Measurements from ENCODE around the gene HSFX1. TPM values are rescaled to one million over a fixed set of nuclear protein-coding genes. Genes with fewer than 3 reads are reported as not detected.
A peak's percentile ranks its signal among the peaks of the same experiment; 100 is the strongest.

Gene HSFX1
- total and polyA plus RNA-seq, 9 of the 15 experiments (the other 6 are each of a cell fraction or from before 2014, with no cell fraction given): 0.10 TPM; not detected in 8

GRCh38 chrX:149799095-149799714 lies 25.3 kb downstream of the HSFX1 start:
- no peaks in the 10 kb centered on the region for H4K20me1 ChIP-seq (replicated peaks; ENCODE audit: control insufficient read depth, insufficient read depth, low read length)
- no TSS peak for BruUV-seq (replicated peaks)
- DNase-seq (ENCODE audit: extremely low read depth in 1 of 4, low spot score in 3 of 4) (no peak), FAIRE-seq (no peak), ATAC-seq (no peak)
- H3K9me3 ChIP-seq (replicated peaks; ENCODE audit: control insufficient read depth, insufficient read depth, low read depth, low read length): no peaks in the 10 kb centered on the region
- no peaks in the 10 kb centered on the region for H3K79me2 ChIP-seq (ENCODE audit: control insufficient read depth, insufficient read depth, low read length)
- no peak overlapping the region for H3K4me3 ChIP-seq
- in situ Hi-C loops (cut with MboI): no loop called here
- no peaks in the 10 kb centered on the region for H3K36me3 ChIP-seq (ENCODE audit: control insufficient read depth, insufficient read depth, low read length)
- intact Hi-C loops (cut with micrococcal nuclease): no loop called here
- TF ChIP-seq HES1 (IDR thresholded peaks at IDR 0.05; ENCODE audit: low read depth) (no peak), RHOXF2B (CRISPR knock-in tag; conservative IDR thresholded peaks at IDR 0.05) (no peak), TRIM24 (IDR thresholded peaks at IDR 0.05) (0 out of 4 replicates have a peak, but pooled peaks of 1 of the 2 experiments have one; percentile 18), HINFP (tag; conservative IDR thresholded peaks at IDR 0.05; ENCODE audit: low read depth) (no peak), ZBTB40 (IDR thresholded peaks at IDR 0.05) (no peak), ZBTB40 (CRISPR knock-in tag; IDR thresholded peaks at IDR 0.05) (no peak), ZNF23 (CRISPR knock-in tag; IDR thresholded peaks at IDR 0.05) (no peak)
- H3K4me2 ChIP-seq (ENCODE audit: insufficient read depth, low read length): no peak overlapping the region
- H3K27ac ChIP-seq (ENCODE audit: extremely low read depth, low read depth, low read length): no peak overlapping the region
- H3K4me1 ChIP-seq (replicated peaks in 1 of 2; ENCODE audit: control insufficient read depth in 2 of 2, insufficient read depth in 2 of 2, low read length in 2 of 2): peaks cover 0 to 3% of the 10 kb centered on the region in 2 experiments; a peak in 3 of 5 replicates
- WGBS (ENCODE audit: insufficient coverage, low coverage, missing lambda C conversion rate): 0% methylated on average over 6 of the region's 6 CpGs
- H2AFZ ChIP-seq (ENCODE audit: low read depth, low read length): no peak overlapping the region
- peaks cover 0 to 18% of the 10 kb centered on the region in 2 experiments; a peak in 3 of 5 replicates for H3K27me3 ChIP-seq (ENCODE audit: control insufficient read depth in 2 of 2, insufficient read depth in 2 of 2, low read length in 2 of 2)
- H3K9me1 ChIP-seq (ENCODE audit: control insufficient read depth, insufficient read depth, low read length): no peaks in the 10 kb centered on the region
- no peak overlapping the region for H3K9ac ChIP-seq (ENCODE audit: insufficient read depth in 1 of 2, low read depth in 2 of 2, low read length in 2 of 2)
- ChIA-PET POLR2A (interaction anchor here (0.6 kb wide), 1 partner anchor 16 kb away, joined by 4 read pairs; no protein-coding TSS in a partner anchor), CTCF (ENCODE audit: low intra/inter-chr PET ratio) (no interaction called here)

Measured in K562 (cell line).